DMS 273 treated with DMSO at 0.1 percent for 48 hours (cell line): ENCODE results near the gene ERC2.

Experiments used
- DNase-seq: peaks from one replicate; lab custom pipeline; 2025; lab: John Stamatoyannopoulos, UW

The ERC2 gene

DNA sequence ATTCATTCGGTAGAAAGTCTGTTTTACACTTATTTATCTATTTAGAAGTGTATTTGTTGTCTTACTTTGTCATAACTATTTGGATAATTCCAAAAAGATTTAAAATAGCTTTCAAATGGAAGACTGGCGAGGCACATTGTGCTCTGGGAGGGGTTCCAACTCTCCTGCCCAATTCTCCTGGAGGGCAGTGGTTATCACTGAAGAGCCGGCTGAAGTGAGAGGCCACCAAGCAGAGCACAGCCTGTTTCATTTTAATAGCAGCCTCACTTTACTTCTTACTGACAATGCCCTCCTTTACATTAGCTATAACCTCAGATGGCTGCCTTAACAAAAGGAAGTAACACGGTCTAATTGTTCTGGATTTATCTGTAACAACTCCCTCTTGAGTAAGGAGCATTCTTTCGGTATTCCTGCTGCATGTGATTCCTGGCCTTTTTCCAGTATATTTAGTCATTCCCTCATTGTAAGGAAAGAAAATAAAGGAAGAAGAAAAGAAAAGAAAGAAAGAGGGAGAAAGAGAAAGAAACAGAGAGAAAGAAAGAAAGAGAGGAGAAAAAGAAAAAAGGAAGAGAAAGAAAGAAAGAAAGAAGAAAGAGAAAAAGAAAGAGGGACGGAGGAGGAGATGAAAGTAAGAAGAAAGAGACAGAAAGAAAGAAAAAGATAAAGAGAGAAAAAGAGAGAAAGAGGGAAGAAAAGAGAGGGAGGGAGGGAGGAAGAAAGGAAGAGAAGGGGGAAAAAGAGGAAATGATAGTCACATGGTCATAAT, 641.4 kb downstream of the ERC2 start:
- DNase-seq: no peak

DNA sequence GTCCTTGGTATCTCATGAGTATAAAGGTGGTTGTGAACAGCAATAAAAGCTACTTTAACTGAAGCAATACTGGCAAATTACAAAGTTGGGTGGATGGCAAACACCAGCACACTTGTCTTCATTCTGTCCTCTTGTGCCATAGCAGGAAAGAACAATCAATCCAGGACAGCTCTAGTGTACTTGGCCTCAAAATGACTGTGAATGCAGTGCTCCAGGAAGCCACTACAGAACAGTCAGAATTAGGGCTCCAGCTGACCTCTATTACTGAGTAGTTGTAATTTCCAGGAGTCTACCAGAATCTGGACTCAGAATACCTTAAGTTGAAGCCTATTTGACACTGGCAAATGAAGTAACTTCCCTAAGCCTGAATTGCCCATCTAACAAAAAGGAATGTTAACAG, 642.2 kb downstream of the ERC2 start:
- DNase-seq: no peak

DNA sequence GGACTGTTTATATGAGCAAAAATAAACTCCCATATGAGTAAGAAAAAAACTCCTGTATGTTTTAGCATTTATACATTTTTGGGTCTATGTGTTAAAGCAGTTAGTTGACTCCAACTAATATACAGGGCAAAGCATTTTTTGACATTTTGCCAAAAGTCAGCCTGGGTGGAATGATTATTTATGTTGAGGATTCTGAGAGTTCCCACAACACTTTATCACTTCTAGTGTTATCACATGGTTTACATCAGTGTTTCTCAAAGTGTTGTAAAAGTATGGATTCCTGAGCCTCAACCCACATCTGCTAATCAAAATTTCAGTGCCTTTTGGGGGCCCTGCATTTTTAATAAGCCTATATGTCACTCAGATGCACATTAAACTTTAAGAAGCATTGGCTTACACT, 643.9 kb downstream of the ERC2 start:
- no peak for DNase-seq

DNA sequence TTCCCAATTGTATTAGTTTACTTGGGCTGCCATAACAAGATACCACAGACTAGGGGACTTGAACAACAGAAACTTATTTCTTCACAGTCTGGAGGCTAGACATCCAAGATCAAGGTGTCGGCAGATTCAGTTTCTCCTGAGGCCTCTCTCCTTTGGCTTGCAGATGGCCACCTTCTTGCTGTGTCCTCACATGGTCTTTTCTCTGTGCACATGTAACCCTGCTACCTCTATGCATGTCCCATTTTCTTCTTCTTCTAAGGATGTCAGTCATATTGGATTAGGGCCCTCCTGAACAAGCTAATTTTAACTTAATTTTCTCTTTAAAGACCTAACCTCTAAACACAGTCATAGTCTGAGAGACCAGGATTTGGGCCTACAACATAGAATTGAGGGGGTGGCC, 644.4 kb downstream of the ERC2 start:
- no peak for DNase-seq

DNA sequence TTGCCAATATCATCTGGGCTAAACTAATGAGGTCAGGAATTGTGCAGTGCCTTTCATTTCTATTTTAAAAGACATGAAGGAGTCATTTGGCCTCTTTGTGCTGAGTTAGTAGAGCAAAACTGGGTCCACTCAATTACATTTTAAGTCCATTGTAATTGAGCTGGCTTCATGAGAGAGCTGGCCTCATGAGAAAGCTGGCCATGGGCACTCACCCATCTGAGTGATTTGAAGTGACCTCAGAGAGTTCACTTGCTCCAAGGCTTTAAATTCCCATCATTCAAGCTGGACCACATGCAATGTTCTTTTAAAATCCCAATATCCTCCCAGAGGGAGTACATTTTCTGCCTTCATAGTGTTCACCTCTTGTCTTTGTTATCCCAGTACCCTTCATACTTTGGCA, 645.3 kb downstream of the ERC2 start:
- no peak for DNase-seq

DNA sequence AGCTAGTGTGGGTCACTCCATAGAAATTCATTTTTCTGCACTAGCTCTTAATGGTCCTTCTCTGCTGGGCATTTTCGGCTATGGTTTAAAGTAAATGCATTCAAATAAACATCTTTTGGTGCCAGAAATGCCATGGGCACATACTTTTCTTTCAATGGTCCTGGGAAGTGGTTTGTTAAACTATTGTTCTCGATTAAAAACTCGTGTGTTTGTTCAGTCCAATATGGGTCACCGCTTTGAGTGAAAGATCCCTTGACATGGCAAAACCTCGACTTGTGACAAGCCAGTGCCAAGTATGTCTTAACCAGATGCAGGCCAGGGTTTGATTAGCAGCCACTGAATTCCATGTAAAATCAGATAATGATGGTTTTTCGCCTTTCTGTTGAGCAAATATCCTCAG, 649.3 kb downstream of the ERC2 start:
- DNase-seq: no peak

DNA sequence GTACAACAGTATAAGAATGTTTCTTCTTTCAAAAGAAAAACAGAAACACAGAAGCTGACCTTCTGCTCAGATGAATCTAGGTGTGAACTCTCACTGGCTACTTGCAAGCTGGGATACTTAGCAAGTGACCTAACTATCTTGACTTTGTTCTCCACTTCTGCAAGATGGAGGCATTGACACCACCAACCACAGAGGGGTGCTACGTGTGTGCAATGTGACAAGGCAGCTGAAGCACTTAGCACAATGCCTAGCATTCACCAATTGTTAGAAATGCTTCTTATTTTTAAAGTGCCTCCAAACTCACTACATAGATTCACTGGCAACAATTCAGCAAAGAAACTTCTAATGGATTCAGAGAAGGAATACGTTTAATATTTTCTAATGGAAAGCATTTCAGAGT, 649.8 kb downstream of the ERC2 start:
- DNase-seq: no peak

DNA sequence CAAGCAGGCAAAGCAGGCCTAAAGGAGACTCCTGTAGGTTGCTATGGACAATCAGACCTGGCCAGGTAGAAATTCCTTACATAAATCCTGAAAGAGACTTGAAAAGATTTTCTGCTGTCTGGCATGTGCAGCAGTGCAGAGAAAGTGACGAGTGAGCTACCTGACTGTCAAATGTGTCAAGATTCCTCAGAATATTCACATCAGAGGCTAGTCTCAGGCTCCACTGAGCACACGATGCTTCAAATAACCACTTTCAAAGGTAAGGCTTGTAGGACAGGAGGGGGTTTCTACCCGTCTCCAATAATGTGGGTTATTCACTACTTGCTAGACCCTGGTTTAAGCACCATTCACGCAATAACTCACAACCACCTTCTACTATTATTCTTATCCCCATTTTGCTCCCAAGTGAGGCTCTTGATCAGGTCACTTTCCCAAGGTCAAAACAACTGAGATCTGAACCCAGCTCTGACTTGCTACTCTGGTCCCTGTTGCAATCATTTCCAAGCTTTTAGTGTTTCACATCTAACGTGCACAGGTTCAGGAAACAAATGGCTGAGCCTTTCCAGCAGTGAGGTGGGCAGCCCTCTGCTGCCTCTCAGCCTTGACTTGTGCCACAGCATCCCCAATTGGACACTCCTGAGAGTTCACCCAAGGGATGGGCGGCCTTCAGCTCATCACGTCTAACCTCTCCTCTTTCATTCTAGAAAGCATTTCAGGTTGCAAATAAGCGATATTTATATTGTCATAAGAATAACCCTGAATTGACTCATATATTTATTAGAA, 651.3 kb downstream of the ERC2 start:
- DNase-seq: no peak

DNA sequence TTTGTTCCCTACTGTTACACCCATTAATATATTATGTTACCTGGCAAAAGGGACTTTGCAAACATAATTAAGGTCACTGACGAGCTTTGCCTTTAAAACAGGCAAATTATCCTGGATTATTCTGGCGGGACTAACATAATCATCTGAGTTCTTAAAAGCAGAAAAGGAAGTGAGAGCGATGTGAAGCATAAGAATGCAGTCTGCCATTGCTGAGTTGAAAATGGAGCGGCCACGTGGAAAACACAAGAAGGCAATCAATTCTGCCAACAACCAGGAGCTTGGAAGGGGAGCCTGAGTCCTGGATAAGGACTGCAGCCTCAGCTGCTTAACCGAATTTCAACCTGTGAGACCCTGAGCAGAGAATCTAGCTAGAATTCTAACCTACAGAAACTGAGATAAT, 653.0 kb downstream of the ERC2 start:
- DNase-seq: no peak

DNA sequence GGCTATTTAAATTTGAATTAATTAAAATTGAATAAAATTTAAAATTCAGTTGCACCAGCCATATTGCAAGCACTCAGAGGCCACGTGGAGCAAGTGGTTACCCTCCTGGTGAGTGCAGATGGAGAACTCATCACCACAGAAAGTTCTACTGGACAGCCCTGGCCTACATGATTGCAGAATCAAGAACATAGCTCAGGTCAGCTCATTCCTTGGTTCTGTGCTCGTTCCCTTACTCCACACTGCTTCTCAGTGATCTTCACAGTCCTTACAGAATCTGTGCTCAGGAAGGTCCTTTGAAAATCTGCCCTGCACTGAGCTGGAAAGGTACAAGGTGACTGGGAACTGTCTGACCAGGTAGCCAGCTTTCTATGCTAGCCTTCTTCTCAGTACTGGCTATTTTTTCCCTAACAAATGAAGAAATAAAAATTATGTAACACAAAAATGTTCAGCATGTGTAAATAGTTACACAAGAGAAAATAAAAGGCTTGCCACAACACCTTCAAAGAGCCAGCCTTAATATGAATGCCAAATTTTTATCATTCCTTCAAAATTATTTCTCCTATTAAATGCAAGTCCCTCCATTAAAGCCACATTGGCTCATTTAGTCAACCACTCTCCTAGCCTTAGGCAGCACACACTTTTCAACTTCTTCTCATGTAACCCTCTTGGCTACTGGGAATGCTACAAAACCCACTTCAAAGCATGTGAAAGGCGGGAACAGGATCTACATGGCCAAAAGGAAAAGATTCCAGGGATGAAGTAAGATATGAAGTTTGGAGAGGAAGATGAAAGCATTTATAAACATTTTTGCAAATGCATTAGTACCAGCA, 654.8 kb downstream of the ERC2 start:
- DNase-seq: no peak

DNA sequence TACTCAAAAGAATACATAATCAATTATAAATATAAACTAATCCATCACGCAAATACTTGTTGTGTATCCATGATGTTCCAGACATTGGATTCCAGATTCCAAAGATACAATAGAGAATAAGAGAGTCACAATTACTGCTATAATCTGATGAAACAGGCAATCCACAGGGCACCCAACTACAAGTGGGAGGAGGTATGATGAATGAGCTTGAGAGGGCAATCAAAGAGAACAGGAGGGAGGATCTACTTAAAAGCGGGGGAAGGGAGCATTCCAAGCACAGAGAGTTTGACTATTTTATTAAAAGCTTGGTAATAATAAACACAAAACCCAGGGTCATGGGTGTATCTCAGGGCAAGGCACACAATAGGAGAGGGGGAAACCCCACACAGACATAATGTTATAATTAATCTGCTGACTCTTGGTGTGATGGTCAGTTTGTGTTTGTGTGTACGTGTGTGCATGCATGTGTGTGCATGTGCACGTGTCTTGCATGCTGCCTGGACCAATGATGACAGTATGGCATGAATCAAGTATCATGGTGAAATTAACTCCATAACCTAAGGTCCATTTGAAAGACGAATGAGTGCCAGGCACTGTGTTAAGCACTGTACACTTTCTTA, 655.8 kb downstream of the ERC2 start:
- DNase-seq: no peak

DNA sequence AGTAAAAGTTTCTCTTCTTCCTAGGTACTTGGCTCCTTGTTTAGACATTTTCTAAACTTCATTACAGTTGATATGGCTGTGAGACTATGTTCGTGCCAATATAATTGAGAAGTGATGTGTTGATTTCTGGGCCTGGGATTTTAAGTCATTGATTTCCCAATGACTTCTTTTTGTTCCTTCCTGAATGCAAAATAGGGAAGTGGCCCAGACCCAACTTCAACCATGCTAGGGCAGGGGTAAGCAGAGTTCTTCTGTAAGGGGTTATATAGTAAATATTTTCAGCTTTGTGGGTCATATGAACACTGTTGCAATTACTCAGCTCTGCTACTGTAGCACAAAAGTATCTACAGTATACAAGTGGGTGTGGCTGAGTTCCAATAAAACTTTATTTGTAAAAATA, 661.1 kb downstream of the ERC2 start:
- DNase-seq: no peak

DNA sequence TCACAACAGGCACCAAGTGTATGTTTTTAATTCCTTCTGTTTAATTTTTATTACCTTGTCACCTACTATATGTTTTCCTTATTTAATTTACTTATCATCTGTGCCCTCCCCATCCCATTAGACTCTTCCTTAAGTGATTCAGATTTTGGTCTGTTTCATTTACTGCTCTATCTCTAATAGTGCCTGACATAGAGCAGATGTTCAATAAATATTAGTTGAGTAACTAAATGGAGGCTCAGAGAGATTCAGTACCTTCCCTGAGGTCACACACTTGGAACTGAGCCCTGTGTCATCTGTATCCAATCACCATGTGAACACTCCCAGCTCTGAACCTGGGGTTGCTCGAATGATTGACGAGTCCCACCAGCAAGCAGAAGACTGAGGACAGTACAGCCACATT, 663.1 kb downstream of the ERC2 start:
- DNase-seq: no peak

DNA sequence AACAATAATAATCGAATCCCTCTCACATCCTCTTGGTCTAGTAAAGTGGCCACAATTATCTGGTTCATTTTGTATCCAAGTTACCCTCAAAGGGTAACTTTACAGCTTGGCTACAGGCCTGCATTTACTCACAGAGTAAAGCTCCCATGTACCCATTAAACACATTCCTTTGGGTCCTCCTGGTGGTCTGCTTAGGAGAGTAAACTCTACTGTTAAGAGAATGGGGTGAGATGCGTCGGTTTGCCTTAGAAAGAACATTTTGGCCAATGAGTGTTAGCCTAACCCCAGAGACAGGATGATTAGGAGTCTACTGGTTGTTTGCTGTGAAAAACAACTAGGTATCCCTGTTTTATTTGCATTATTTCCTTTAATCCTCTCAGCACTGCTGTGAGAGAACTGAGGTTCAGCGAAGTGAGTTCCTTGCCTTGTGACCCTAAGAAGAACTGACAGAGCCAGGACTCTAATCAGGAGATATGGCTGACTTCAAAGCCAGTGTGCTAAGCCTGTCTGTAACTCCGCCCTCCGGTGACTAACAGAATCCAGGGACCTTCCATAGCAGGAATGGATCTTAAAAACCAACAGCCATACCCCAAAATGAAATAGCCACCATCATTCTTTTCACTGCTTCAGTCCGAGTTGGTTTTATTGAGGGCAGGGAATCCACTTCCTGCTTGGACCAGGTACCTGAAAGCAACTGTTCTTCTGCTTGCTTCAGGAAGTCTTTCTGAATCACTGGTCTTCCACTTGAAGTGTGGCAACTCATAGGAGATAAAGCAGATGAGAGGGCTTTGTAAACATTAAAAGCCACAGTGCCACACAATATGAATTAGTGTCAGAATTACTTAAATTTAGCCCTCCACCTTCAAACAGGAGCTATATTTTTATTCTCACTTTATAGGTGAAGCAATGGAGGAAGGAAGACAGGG, 663.8 kb downstream of the ERC2 start:
- DNase-seq: no peak

DNA sequence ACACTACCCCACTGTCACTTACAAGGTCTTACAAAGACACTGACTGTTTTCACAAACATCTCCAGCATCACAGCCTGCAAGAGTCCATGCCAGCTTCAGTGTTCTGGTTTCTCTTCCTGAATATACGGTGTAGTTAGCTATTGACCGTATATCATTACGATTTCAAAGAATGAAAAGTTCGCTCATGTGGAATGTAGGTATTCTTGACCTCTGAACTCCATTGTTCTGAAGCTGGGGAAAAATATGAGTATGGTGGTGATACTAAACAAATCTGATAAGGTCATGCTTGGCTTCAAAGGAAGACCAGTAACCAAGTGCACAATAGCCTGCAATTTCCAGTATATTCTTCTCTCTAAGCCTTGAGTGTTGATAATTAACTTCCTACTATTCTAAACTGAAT, 665.5 kb downstream of the ERC2 start:
- DNase-seq: no peak

DNA sequence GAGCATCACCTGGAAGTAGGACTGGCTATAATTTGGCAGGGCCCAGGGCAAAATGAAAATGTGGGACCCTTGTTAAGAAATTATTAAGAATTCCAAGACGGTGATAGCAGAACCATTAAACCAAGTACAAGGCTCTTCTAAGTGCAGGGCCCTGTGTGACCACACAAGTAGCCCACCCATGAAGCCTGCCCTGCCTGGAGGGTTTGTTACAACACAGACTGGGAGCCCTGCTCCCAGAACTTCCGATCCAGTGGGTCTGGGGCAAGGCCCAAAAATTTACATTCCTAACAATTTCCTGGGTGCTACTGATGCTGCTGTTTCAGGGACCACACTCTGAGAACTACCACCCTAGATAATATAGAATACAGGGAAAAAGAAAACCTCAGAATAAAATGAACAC, 666.6 kb downstream of the ERC2 start:
- no peak for DNase-seq

DNA sequence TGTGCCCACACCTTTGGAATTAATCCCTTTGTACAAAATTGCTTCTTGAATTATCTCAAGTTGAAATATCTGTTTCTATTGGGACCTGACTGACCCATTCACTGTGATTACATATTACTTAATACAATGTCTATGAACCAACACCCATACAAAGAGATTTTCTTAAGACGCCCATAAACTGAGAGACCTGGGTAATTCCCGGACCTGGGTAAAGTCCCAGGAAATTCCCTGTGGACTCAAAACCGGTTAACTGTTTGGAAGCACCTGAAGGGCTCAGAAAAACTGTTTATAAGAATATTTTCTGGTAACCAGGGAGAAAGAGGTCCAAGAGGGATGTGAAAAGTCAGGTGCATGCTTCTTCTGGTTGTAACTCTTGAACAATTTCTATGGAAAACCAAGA, 667.2 kb downstream of the ERC2 start:
- DNase-seq: no peak

DNA sequence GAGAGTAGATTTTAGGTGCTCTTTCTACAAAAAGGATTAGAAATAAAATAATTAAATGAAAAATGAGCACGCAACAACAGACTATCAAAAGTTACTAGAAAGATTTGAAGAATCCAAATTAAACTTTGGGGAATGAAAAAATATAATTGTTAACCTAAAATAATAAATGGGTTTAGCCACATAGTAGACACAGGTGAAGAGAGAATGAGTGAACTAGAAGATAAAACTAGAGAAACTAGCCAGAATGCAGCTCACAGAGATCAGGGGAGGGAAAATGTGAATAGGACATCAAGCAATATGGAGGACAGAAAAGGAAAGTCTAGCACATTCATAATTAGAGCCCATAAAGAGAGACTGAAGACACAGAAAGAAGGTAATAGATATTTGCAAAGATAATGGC, 670.5 kb downstream of the ERC2 start:
- DNase-seq: no peak

DNA sequence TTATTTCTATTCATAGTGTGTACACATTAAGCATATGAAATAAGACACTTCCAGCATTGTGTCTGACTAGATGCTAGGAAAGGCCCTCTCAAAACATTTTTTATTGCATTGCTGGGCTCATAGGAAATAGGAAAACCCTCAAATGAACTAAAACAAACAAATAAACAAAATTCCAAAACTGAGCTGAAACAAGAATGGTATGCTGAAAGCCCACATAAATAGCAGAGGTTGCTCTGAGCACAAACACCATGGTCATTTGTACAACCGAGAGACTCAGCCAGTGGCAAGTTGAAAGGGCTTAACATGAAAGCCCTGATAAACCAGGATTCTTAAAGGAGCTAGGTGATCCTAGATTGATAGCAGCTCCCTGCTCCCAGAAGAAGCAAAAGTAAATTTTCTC, 671.2 kb downstream of the ERC2 start:
- no peak for DNase-seq

DNA sequence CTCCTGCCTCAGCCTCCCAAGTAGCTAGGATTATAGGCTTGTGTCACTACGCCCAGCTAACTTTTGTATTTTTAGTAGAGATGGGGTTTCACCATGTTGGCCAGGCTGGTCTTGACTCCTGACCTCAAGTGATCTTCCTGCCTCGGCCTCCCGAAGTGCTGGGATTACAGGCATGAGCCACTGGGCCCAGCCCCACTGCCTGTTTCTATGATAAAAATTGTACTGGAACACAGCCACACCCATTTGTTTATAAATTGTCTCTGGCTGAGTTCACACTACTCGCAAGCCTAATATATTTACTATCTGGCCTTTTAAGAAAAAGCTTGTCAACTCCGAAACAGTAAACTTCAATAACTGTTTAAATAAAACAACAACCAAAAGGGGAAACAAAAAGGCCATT, 671.7 kb downstream of the ERC2 start:
- DNase-seq: no peak

DNA sequence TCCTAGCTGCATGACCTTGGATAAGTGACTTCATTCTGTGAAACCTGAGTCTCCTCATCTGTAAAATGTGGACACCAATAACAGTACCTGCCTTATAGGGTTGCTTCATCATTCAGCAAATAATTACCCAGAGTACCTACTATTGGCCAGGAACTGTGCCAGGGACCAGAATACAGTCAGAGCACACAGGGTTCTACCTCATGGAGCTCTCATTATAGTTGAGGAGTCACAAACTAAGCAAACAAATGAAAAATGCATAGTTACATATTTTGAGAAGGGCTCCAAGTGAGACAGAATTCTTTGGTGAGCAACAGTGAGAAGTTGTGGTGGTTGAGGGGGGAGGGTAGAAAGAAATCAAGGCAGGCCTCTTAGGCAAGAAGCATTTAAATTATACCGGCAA, 672.5 kb downstream of the ERC2 start:
- DNase-seq: no peak
